ENCODE data around the gene AKNAD1. TPM values are rescaled to one million over a fixed set of nuclear protein-coding genes. Genes with fewer than 3 reads are reported as not detected.

Gene AKNAD1
- total RNA-seq, 1 donor from 2014 or later: 0.67 TPM

- H3K4me3 ChIP-seq: no peak overlapping the region
- no peak for TF ChIP-seq CTCF (IDR thresholded peaks at IDR 0.05)
- no peaks in the 10 kb centered on the region for H3K9me3 ChIP-seq
- H3K36me3 ChIP-seq: no peaks in the 10 kb centered on the region
- ATAC-seq (no peak), DNase-seq (no peak)
- H3K27me3 ChIP-seq: no peaks in the 10 kb centered on the region
- H3K4me1 ChIP-seq: peaks cover 6% of the 10 kb centered on the region
- intact Hi-C loops (cut with DNase I): no loop called here
- H3K27ac ChIP-seq: no peak overlapping the region
Observed at GRCh38 chr1:108882837-108883236, 25.9 kb upstream of the AKNAD1 start.

GRCh38 chr1:108881369-108881768 lies 24.5 kb upstream of the AKNAD1 start:
- intact Hi-C loops (cut with DNase I): no loop called here
- DNase-seq: no peak

GRCh38 chr1:108880850-108881249 lies 24.0 kb upstream of the AKNAD1 start:
- peaks cover 11% of the 10 kb centered on the region for H3K4me1 ChIP-seq
- DNase-seq (no peak), ATAC-seq (no peak)
- no peaks in the 10 kb centered on the region for H3K9me3 ChIP-seq
- intact Hi-C loops (cut with DNase I): no loop called here
- H3K27me3 ChIP-seq: no peaks in the 10 kb centered on the region
- H3K36me3 ChIP-seq: no peaks in the 10 kb centered on the region
- H3K4me3 ChIP-seq: no peak overlapping the region
- H3K27ac ChIP-seq: no peak overlapping the region
- no peak for TF ChIP-seq CTCF (IDR thresholded peaks at IDR 0.05)

More at GRCh38 chr1:108881369-108881768, 24.5 kb upstream of the AKNAD1 start:
- ATAC-seq: peak; percentile 32
- H3K27ac ChIP-seq: no peak overlapping the region
- H3K36me3 ChIP-seq: no peaks in the 10 kb centered on the region
- H3K27me3 ChIP-seq: no peaks in the 10 kb centered on the region
- H3K9me3 ChIP-seq: no peaks in the 10 kb centered on the region
- no peak overlapping the region for H3K4me3 ChIP-seq
- H3K4me1 ChIP-seq: peaks cover 6% of the 10 kb centered on the region
- TF ChIP-seq CTCF (IDR thresholded peaks at IDR 0.05): no peak

GRCh38 chr1:108878678-108879077 lies 21.8 kb upstream of the AKNAD1 start:
- intact Hi-C loops (cut with DNase I): no loop called here
- no peak for DNase-seq
- no peak for TF ChIP-seq CTCF (IDR thresholded peaks at IDR 0.05)

GRCh38 chr1:108878160-108878469 lies 21.2 kb upstream of the AKNAD1 start:
- ATAC-seq (no peak), DNase-seq (no peak)
- H3K27me3 ChIP-seq: no peaks in the 10 kb centered on the region
- no peaks in the 10 kb centered on the region for H3K9me3 ChIP-seq
- peak overlapping the region; percentile 85 for H3K4me3 ChIP-seq
- H3K36me3 ChIP-seq: no peaks in the 10 kb centered on the region
- intact Hi-C loops (cut with DNase I): no loop called here
- TF ChIP-seq CTCF (IDR thresholded peaks at IDR 0.05): no peak
- peaks cover 11% of the 10 kb centered on the region for H3K4me1 ChIP-seq
- H3K27ac ChIP-seq: no peak overlapping the region

More at GRCh38 chr1:108878678-108879077, 21.8 kb upstream of the AKNAD1 start:
- H3K27me3 ChIP-seq: no peaks in the 10 kb centered on the region
- H3K9me3 ChIP-seq: no peaks in the 10 kb centered on the region
- ATAC-seq: no peak
- H3K4me1 ChIP-seq: peaks cover 11% of the 10 kb centered on the region
- H3K4me3 ChIP-seq: peak overlapping the region; percentile 85
- no peak overlapping the region for H3K27ac ChIP-seq
- no peaks in the 10 kb centered on the region for H3K36me3 ChIP-seq
